Activated CD8-positive, alpha-beta memory T cell treated with anti-CD3 and anti-CD28 coated beads for 24 hours (primary cell): ENCODE results near the gene WNT11.
A peak's percentile ranks its signal among the peaks of the same experiment; 100 is the strongest.

Experiments used
- DNase-seq: peaks from one replicate; pipeline ENCODE4 v3.0.0-alpha.2; 2020

The WNT11 gene

GRCh38 chr11:76170468-76170867 lies 35.8 kb downstream of the WNT11 start:
- DNase-seq, result no peak

GRCh38 chr11:76169473-76169896 lies 36.8 kb downstream of the WNT11 start:
- DNase-seq, result no peak

GRCh38 chr11:76167590-76167989 lies 38.7 kb downstream of the WNT11 start:
- DNase-seq, result no peak

GRCh38 chr11:76166314-76166713 lies 40.0 kb downstream of the WNT11 start:
- no peak for DNase-seq

GRCh38 chr11:76164861-76165751 lies 41.2 kb downstream of the WNT11 start:
- DNase-seq, result no peak

GRCh38 chr11:76164081-76164480 lies 42.2 kb downstream of the WNT11 start:
- DNase-seq, result no peak

- no peak for DNase-seq
Measured at GRCh38 chr11:76163289-76163880, 42.9 kb downstream of the WNT11 start.

GRCh38 chr11:76162336-76163288 lies 43.7 kb downstream of the WNT11 start:
- no peak for DNase-seq

GRCh38 chr11:76161261-76161961 lies 44.9 kb downstream of the WNT11 start:
- DNase-seq, result no peak

- no peak for DNase-seq
Measured at GRCh38 chr11:76160856-76161255, 45.4 kb downstream of the WNT11 start.

GRCh38 chr11:76159983-76160661 lies 46.2 kb downstream of the WNT11 start:
- no peak for DNase-seq

GRCh38 chr11:76159303-76159937 lies 46.9 kb downstream of the WNT11 start:
- DNase-seq, result no peak

- DNase-seq, result no peak
Measured at GRCh38 chr11:76158394-76159302, 47.7 kb downstream of the WNT11 start.

- no peak for DNase-seq
Measured at GRCh38 chr11:76157891-76158290, 48.4 kb downstream of the WNT11 start.

- DNase-seq, result no peak
Measured at GRCh38 chr11:76156971-76157427, 49.3 kb downstream of the WNT11 start.

GRCh38 chr11:76155500-76156227 lies 50.6 kb downstream of the WNT11 start:
- DNase-seq, result no peak

GRCh38 chr11:76153571-76153923 lies 52.8 kb downstream of the WNT11 start:
- DNase-seq, result no peak

- peak; percentile 60 for DNase-seq
Measured at GRCh38 chr11:76152741-76153570, 53.3 kb downstream of the WNT11 start.
